ENCODE results near the gene PDZD7.

GRCh38 chr10:100967332-100967731, 63.6 kb downstream of the PDZD7 start:
- no peak for TF ChIP-seq CTCF (IDR thresholded peaks at IDR 0.05; ENCODE audit: insufficient read depth, low read length)
- no peak for TF ChIP-seq POLR2AphosphoS5 (IDR thresholded peaks at IDR 0.05; ENCODE audit: low read depth)
